LNCaP clone FGC (cell line): ENCODE results near the gene MSL2.
"Not testable (repeated sequence)": the region's sequence is repeated elsewhere in the genome, so short reads cannot be mapped to it uniquely, and the experiment has no call there.

ENCODE experiments used
- DNase-seq: peaks from one replicate; pipeline ENCODE4 v3.0.0-alpha.2; 2011; ENCODE audit warnings: low read depth
- H3K4me3 ChIP-seq: 2 replicates; pipeline ENCODE4 v1.5.1; 2011; ENCODE audit warnings: mild to moderate bottlenecking, low read depth, low read length, control low read depth
- TF ChIP-seq, protein P1 (sequence below): IDR thresholded peaks from 2 replicates; pipeline ENCODE4 v1.5.1; 2012; ENCODE audit warnings: mild to moderate bottlenecking; ENCODE audit not compliant: control insufficient read depth, insufficient read depth; ENCODE audit errors: extremely low read depth

Gene MSL2

DNA sequence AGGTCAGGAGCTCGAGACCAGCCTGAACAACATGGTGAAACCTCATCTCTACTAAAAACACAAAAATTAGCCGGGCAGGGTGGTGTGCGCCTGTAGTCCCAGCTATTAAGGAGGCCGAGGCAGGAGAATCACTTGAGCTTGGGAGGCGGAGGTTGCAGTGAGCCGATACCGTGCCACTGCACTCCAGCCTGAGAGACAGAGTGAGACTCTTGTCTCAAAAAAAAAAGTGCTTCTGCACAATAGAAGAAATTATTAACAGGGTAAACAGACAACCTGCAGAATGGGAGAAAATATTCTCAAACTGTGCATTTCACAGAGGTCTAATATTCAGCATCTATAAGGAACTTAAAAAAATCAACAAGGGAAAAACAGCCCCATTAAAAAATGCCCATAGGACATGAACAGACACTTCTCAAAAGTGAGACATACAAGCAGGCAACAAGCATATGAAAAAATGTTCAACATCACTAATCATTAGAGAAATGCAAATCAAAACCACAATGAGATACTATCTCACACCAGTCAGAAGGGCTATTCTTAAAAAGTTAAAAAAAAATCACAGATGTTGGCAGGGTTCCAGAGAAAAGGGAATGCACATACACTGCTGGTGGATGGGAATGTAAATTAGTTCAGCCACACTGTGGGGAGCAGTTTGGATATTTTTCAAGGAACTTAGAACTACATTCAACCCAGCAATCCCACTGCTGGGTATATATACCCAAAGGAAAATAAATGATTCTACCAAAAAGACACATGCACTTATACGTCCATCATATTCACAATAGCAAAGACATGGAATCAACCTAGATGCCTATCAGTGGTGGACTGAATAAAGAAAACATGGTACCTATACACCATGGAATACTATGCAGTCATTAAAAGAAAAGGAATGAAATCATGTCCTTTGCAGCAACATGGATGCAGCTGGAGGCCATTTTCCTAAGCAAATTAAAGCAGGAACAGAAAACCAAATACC, 75.5 kb downstream of the MSL2 start:
- no peak for DNase-seq
- no peak overlapping the region for H3K4me3 ChIP-seq
- TF ChIP-seq, protein P1, sequence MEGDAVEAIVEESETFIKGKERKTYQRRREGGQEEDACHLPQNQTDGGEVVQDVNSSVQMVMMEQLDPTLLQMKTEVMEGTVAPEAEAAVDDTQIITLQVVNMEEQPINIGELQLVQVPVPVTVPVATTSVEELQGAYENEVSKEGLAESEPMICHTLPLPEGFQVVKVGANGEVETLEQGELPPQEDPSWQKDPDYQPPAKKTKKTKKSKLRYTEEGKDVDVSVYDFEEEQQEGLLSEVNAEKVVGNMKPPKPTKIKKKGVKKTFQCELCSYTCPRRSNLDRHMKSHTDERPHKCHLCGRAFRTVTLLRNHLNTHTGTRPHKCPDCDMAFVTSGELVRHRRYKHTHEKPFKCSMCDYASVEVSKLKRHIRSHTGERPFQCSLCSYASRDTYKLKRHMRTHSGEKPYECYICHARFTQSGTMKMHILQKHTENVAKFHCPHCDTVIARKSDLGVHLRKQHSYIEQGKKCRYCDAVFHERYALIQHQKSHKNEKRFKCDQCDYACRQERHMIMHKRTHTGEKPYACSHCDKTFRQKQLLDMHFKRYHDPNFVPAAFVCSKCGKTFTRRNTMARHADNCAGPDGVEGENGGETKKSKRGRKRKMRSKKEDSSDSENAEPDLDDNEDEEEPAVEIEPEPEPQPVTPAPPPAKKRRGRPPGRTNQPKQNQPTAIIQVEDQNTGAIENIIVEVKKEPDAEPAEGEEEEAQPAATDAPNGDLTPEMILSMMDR = no peak

DNA sequence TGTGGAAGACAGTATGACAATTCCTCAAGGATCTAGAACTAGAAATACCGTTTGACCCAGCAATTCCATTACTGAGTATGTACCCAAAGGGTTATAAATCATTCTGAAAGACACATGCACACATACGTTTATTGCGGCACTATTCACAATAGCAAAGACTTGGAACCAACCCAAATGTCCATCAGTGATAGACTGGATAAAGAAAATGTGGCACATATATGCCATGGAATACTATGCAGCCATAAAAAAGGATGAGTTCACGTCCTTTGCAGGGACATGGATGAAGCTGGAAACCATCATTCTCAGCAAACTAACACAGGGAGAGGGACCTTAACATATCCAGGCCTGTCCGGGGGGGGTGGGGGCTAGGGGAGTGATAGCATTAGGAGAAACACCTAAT, 76.4 kb downstream of the MSL2 start:
- H3K4me3 ChIP-seq, DNase-seq: not testable (repeated sequence)

DNA sequence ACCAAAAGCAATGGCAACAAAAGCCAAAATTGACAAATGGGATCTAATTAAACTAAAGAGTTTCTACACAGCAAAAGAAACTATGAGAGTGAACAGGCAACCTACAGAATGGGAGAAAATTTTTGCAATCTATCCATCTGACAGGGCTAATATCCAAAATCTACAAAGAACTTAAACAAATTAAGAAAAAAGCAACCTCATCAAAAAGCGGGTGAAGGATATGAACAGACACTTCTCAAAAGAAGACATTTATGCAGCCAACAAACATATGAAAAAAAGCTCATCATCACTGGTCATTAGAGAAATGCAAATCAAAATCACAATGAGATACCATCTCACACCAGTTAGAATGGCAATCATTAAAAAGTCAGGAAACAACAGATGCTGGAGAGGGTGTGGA, 76.8 kb downstream of the MSL2 start:
- H3K4me3 ChIP-seq, DNase-seq: not testable (repeated sequence)

DNA sequence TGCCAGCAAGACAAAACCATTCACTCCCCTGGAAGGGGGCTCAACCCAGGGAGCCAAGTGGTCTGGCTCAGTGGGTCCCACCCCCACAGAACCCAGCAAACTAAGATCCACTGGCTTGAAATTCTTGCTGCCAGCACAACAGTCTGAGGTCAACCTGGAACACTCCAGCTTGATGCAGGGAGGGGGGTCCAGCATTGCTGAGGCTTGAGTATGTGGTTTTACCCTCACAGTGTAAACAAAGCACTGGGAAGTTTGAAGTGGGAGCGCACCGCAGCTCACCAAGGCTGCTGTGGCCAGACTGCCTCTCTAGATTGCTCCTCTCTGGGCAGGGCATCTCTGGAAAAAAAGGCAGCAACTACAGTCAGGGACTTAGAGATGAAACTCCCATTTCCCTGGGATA, 81.7 kb downstream of the MSL2 start:
- no peak for DNase-seq
- no peak overlapping the region for H3K4me3 ChIP-seq
- TF ChIP-seq, protein P1 = no peak

DNA sequence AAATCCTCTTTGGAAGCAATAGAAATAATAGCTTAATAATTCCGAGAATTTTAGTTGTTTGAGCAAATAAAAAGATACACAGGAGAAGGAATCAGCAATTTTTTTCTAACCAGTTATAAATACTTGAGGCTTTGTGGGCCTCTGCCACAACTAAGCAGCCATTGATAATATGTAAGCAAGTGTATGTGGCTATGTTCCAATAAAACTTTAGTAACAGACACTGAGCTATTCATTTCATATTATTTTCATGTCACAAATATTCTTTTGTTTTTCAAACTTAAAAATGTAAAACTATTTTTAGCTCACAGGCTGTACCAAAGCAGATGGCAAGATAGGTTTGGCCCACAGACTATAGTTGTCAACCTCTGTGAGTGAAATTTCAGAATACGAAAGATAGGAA, 85.7 kb downstream of the MSL2 start:
- TF ChIP-seq, protein P1 = no peak
- no peak overlapping the region for H3K4me3 ChIP-seq
- DNase-seq = no peak

DNA sequence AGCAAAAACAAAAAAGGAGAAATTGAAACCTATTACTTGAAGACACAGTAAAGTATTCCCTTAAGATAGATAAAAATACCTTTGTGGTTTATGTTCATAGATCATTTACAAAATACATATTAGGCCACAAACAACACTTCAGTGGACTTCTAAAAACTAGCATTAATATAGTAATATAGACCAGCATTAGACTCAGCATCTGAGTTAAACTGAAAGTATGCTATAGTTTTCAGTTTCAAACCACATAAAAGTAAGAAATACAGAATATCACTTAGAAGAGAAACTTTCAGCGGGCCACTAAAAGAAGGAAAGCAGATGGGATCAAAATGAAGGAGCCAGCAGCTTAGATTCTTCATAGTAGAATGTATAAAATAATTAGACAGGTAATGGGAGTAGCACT, 86.6 kb downstream of the MSL2 start:
- H3K4me3 ChIP-seq = no peak overlapping the region
- DNase-seq = no peak
- TF ChIP-seq, protein P1 = no peak

DNA sequence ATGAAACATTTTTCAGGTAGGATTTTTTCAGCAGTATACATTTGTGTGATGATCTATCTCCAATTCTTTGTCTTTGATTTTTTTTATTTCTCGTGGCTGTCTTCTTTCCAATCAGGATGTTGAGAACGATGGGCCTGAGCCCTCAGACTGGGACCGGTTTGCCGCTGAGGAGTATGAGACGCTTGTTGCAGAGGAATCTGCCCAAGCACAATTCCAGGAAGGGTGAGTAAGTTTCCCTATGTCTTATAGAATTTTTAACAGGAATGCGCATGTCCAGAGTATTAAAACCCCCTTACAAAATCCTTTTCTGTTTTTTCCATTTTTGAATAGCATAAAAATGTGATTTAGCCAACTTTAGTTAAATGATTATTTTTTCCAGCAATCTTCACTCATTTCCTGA, 90.0 kb downstream of the MSL2 start:
- TF ChIP-seq, protein P1 = no peak
- no peak for DNase-seq
- no peak overlapping the region for H3K4me3 ChIP-seq

DNA sequence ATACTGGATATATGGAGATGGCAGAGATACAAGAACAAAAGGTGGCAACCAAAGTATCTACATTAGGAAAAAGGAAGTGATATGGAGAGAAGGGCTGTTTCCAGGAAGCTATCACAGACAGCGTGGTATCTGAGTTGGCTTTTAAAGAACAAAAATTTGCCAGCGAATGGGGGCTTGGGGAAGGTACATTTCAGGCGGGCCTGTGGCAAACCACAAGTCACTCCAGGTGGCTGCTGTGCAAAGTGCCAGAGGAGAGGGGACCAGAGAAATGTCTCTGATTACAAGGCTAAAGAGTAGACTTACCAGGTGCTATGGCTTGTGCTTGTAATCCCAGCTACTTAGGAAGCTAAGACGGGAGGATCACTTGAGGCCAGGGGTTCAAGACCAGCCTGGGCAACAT, 91.1 kb downstream of the MSL2 start:
- TF ChIP-seq, protein P1 = no peak
- H3K4me3 ChIP-seq = no peak overlapping the region
- no peak for DNase-seq
